Measurements from ENCODE around the gene TARBP2. TPM values are rescaled to one million over a fixed set of nuclear protein-coding genes. Genes with fewer than 3 reads are reported as not detected.

TARBP2 gene
- total and polyA plus RNA-seq, 10 donors, result 25.9 to 57.1 (median 36.1) TPM

GRCh38 chr12:53508534-53509170 lies 7.6 kb downstream of the TARBP2 start:
- WGBS, 5 donors, result 21 to 33% (median 22%) methylated on average over 7 of the region's 7 CpGs
- intact Hi-C loops (cut with DNase I; ENCODE audit: low total_unique reads), result loop anchor here (5.0 to 10.0 kb wide), 2 partner anchors 54 to 156 kb away; partner anchors contain the start of gene PCBP2
- H3K4me1 ChIP-seq, result peaks cover 6 to 19% (median 12%) of the 10 kb centered on the region in 6 donors

GRCh38 chr12:53510181-53510812 lies 9.2 kb downstream of the TARBP2 start:
- Histone ChIP-seq H3K4me3 (no peak overlapping the region), H3K27me3 (replicated peaks in 1 of 7) (no peaks in the 10 kb centered on the region), H3K27ac (no peak overlapping the region), H3K9me3 (no peaks in the 10 kb centered on the region), H3K36me3 (peaks cover 0 to 85% (median 66%) of the 10 kb centered on the region in 6 donors), H3K4me1 (peaks cover 6 to 15% (median 12%) of the 10 kb centered on the region in 6 donors)
- DNase-seq, result no peak
- TF ChIP-seq POLR2AphosphoS5 (IDR thresholded peaks at IDR 0.05) (no peak), CTCF (IDR thresholded peaks at IDR 0.05 in 8 of 11, conservative IDR thresholded peaks at IDR 0.05 in 3 of 11) (no peak), POLR2A (IDR thresholded peaks at IDR 0.05) (no peak)
- intact Hi-C loops (cut with DNase I; ENCODE audit: low total_unique reads), result no loop called here
- 83 to 95% (median 91%) methylated on average over 9 of the region's 9 CpGs for WGBS, 5 donors

More at GRCh38 chr12:53508534-53509170, 7.6 kb downstream of the TARBP2 start:
- TF ChIP-seq POLR2A (IDR thresholded peaks at IDR 0.05) (no peak), POLR2AphosphoS5 (IDR thresholded peaks at IDR 0.05) (peak in 2 of 3 donors; percentile 69 to 88), CTCF (IDR thresholded peaks at IDR 0.05 in 8 of 11, conservative IDR thresholded peaks at IDR 0.05 in 3 of 11) (peak; percentile 83 to 96 (median 92))
- Histone ChIP-seq H3K9me3 (no peaks in the 10 kb centered on the region), H3K27ac (peak overlapping the region in 7 of 8 donors; percentile 29 to 74 (median 67)), H3K27me3 (replicated peaks in 1 of 7) (no peaks in the 10 kb centered on the region), H3K4me3 (no peak overlapping the region), H3K36me3 (peaks cover 0 to 85% (median 59%) of the 10 kb centered on the region in 6 donors)
- peak; percentile 94 for DNase-seq

GRCh38 chr12:53513712-53514410 lies 12.8 kb downstream of the TARBP2 start:
- Histone ChIP-seq H3K4me1 (peaks cover 1 to 5% (median 3%) of the 10 kb centered on the region in 6 donors), H3K36me3 (peaks cover 0 to 95% (median 78%) of the 10 kb centered on the region in 6 donors), H3K9me3 (no peaks in the 10 kb centered on the region), H3K27ac (no peak overlapping the region), H3K4me3 (no peak overlapping the region), H3K27me3 (replicated peaks in 1 of 7) (no peaks in the 10 kb centered on the region)
- TF ChIP-seq CTCF (IDR thresholded peaks at IDR 0.05 in 8 of 11, conservative IDR thresholded peaks at IDR 0.05 in 3 of 11), result no peak
- no peak for TF ChIP-seq POLR2AphosphoS5 (IDR thresholded peaks at IDR 0.05)
- no peak for TF ChIP-seq POLR2A (IDR thresholded peaks at IDR 0.05)
- no peak for DNase-seq
- intact Hi-C loops (cut with DNase I; ENCODE audit: low total_unique reads), result no loop called here
- WGBS, 5 donors, result 79 to 87% (median 82%) methylated on average over 6 of the region's 6 CpGs

All from spleen (tissue), 11 donors.